WTC11 (cell line): ENCODE data around the gene ZBTB39.

Experiments
- CBFB ChIP-seq: sonication (generic); formaldehyde crosslinking; IDR thresholded peaks from 2 replicates; pipeline ENCODE4 v1.8.1; 2022; ENCODE audit warnings: mild to moderate bottlenecking, low read depth, missing genetic modification reagents
- EMX1 ChIP-seq: fragments of 250-450 bp; sonication (Bioruptor Pico); IDR thresholded peaks from 2 replicates; pipeline ENCODE4 v1.8.0; 2021; ENCODE audit warnings: mild to moderate bottlenecking
- ETV6 ChIP-seq: sonication (generic); formaldehyde crosslinking; IDR thresholded peaks from 2 replicates; pipeline ENCODE4 v1.8.1; 2022; ENCODE audit warnings: mild to moderate bottlenecking, missing genetic modification reagents
- NFYB ChIP-seq: sonication (generic); formaldehyde crosslinking; conservative IDR thresholded peaks from 2 replicates; pipeline ENCODE4 v1.8.0; 2022; ENCODE audit warnings: low read depth, missing genetic modification reagents
- NR2C2 ChIP-seq: sonication (generic); formaldehyde crosslinking; IDR thresholded peaks from 2 replicates; pipeline ENCODE4 v1.8.0; 2022; ENCODE audit warnings: mild to moderate bottlenecking, missing genetic modification reagents
- USF2 ChIP-seq: sonication (generic); formaldehyde crosslinking; IDR thresholded peaks from 2 replicates; pipeline ENCODE4 v1.8.1; 2023; ENCODE audit warnings: mild to moderate bottlenecking, missing genetic modification reagents, moderate library complexity
- ZNF121 ChIP-seq: sonication (generic); formaldehyde crosslinking; IDR thresholded peaks from 2 replicates; pipeline ENCODE4 v1.8.0; 2023; ENCODE audit warnings: missing genetic modification reagents
- TF ChIP-seq, protein P1 (sequence below): fragments of 200-600 bp; IDR thresholded peaks from 2 replicates; pipeline ENCODE4 v1.8.0; 2022; ENCODE audit warnings: antibody characterized with exemption
- TF ChIP-seq, protein P2 (sequence below): sonication (generic); formaldehyde crosslinking; IDR thresholded peaks from 2 replicates; pipeline ENCODE4 v1.8.0; 2022; ENCODE audit warnings: mild to moderate bottlenecking, missing genetic modification reagents
- TF ChIP-seq, protein P3 (sequence below): fragments of 250-450 bp; sonication (Bioruptor Pico); IDR thresholded peaks from 2 replicates; pipeline ENCODE4 v2.1.2; 2022; ENCODE audit warnings: mild to moderate bottlenecking, moderate library complexity
- TF ChIP-seq, protein P4 (sequence below): sonication (generic); formaldehyde crosslinking; IDR thresholded peaks from 2 replicates; pipeline ENCODE4 v1.8.1; 2022; ENCODE audit warnings: low read depth, missing genetic modification reagents, borderline replicate concordance

- TF ChIP-seq, protein P1, sequence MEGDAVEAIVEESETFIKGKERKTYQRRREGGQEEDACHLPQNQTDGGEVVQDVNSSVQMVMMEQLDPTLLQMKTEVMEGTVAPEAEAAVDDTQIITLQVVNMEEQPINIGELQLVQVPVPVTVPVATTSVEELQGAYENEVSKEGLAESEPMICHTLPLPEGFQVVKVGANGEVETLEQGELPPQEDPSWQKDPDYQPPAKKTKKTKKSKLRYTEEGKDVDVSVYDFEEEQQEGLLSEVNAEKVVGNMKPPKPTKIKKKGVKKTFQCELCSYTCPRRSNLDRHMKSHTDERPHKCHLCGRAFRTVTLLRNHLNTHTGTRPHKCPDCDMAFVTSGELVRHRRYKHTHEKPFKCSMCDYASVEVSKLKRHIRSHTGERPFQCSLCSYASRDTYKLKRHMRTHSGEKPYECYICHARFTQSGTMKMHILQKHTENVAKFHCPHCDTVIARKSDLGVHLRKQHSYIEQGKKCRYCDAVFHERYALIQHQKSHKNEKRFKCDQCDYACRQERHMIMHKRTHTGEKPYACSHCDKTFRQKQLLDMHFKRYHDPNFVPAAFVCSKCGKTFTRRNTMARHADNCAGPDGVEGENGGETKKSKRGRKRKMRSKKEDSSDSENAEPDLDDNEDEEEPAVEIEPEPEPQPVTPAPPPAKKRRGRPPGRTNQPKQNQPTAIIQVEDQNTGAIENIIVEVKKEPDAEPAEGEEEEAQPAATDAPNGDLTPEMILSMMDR: no peak
- TF ChIP-seq EMX1 (no peak), ETV6 (CRISPR knock-in tag) (no peak), USF2 (CRISPR knock-in tag) (no peak), NR2C2 (CRISPR knock-in tag) (no peak), NFYB (CRISPR knock-in tag) (no peak), CBFB (CRISPR knock-in tag) (no peak), ZNF121 (no peak)
- TF ChIP-seq, protein P2, sequence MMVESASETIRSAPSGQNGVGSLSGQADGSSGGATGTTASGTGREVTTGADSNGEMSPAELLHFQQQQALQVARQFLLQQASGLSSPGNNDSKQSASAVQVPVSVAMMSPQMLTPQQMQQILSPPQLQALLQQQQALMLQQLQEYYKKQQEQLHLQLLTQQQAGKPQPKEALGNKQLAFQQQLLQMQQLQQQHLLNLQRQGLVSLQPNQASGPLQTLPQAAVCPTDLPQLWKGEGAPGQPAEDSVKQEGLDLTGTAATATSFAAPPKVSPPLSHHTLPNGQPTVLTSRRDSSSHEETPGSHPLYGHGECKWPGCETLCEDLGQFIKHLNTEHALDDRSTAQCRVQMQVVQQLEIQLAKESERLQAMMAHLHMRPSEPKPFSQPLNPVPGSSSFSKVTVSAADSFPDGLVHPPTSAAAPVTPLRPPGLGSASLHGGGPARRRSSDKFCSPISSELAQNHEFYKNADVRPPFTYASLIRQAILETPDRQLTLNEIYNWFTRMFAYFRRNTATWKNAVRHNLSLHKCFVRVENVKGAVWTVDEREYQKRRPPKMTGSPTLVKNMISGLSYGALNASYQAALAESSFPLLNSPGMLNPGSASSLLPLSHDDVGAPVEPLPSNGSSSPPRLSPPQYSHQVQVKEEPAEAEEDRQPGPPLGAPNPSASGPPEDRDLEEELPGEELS: no peak
- TF ChIP-seq, protein P3, sequence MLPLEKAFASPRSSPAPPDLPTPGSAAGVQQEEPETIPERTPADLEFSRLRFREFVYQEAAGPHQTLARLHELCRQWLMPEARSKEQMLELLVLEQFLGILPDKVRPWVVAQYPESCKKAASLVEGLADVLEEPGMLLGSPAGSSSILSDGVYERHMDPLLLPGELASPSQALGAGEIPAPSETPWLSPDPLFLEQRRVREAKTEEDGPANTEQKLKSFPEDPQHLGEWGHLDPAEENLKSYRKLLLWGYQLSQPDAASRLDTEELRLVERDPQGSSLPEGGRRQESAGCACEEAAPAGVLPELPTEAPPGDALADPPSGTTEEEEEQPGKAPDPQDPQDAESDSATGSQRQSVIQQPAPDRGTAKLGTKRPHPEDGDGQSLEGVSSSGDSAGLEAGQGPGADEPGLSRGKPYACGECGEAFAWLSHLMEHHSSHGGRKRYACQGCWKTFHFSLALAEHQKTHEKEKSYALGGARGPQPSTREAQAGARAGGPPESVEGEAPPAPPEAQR (CRISPR knock-in tag): no peak
- TF ChIP-seq, protein P4, sequence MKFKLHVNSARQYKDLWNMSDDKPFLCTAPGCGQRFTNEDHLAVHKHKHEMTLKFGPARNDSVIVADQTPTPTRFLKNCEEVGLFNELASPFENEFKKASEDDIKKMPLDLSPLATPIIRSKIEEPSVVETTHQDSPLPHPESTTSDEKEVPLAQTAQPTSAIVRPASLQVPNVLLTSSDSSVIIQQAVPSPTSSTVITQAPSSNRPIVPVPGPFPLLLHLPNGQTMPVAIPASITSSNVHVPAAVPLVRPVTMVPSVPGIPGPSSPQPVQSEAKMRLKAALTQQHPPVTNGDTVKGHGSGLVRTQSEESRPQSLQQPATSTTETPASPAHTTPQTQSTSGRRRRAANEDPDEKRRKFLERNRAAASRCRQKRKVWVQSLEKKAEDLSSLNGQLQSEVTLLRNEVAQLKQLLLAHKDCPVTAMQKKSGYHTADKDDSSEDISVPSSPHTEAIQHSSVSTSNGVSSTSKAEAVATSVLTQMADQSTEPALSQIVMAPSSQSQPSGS (CRISPR knock-in tag): no peak
Observed at GRCh38 chr12:56989861-56990610, 16.3 kb downstream of the ZBTB39 start.
